ENCODE data around the gene NUDCD2. TPM values are rescaled to one million over a fixed set of nuclear protein-coding genes. Genes with fewer than 3 reads are reported as not detected.
"Not testable (repeated sequence)": the region's sequence is repeated elsewhere in the genome, so short reads cannot be mapped to it uniquely, and the experiment has no call there.

The NUDCD2 gene
- total RNA-seq, 1 donor from 2014 or later: 12.9 TPM

DNA sequence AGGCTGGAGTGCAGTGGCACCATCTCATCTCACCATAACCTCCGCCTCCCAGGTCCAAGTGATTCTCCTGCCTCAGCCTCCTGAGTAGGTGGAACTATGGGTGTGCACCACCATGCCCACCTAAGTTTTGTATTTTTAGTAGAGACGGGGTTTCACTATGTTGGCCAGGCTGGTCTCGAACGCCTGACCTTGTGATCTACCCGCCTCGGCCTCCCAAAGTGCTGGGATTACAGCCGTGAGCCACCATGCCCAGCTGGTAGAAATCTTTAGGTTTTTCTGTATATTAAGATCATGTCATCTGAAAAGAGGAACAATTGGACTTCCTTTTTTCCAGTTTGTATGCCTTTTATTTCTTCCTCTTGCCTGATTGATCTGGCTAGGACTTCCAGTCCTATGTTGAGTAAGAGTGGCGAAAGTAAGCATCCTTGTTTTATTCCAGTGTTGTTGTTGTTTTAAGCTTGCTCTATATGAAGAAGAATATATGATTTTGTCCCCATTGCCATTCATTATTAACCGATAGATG, 63.0 kb downstream of the NUDCD2 start:
- ATAC-seq (ENCODE audit: poor library complexity); DNase-seq; intact Hi-C loops (cut with DNase I): not testable (repeated sequence)

Other genes starting within 250 kb of the NUDCD2 start
- gene CCNG1, start 22.5 kb downstream of the NUDCD2 start, total RNA-seq: 86.8 TPM
- 0.54 TPM for gene HMMR, start 530 bp upstream of the NUDCD2 start, total RNA-seq
- gene MAT2B, start 45.5 kb upstream of the NUDCD2 start, total RNA-seq: 60.0 TPM

All from Right ventricle myocardium superior (tissue), 1 donor.